Renal cortex interstitium (tissue), 11 donors: ENCODE results near the gene EID3. TPM values are rescaled to one million over a fixed set of nuclear protein-coding genes. Genes with fewer than 3 reads are reported as not detected.

Experiments used
- DNase-seq, 11 donors: peaks; one replicate each; pipeline ENCODE4 v3.0.0-alpha.2; 2013; ENCODE audit warnings: low read depth in 9 of 11, low spot score in 4 of 11; ENCODE audit errors: extremely low read depth in 1 of 11
- polyA plus RNA-seq, 3 donors: library from polyadenylated mRNA; unstranded; fragments of 120-200 nt; gene quantifications; one replicate each; pipeline ENCODE4 v1.2.1, GENCODE V29; 2013; ENCODE audit not compliant: insufficient read length in 3 of 3

Gene EID3
- polyA plus RNA-seq, 3 donors = 3.9 to 4.9 (median 4.1) TPM

GRCh38 chr12:104348283-104348993, 44.9 kb downstream of the EID3 start:
- no peak for DNase-seq

DNA sequence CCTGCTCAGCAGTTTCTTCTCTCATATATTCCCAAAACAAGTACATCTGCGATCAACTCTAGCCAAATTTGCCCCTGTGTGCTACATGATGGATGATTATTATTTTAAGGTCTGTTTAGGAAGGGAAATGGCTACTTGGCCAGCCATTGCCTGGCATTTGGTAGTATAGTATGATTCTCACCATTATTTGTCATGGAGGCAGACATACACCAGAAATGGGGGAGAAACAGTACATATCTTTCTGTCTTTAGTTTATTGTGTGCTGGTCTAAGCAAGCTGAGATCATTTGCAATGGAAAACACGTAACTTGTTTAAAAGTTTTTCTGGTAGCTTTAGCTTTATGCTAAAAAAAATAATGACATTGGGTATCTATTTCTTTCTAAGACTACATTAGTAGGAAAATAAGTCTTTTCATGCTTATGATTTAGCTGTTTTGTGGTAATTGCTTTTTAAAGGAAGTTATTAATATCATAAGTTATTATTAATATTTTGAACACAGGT, 45.5 kb downstream of the EID3 start:
- no peak for DNase-seq

GRCh38 chr12:104350211-104351056, 46.9 kb downstream of the EID3 start:
- DNase-seq = no peak

DNA sequence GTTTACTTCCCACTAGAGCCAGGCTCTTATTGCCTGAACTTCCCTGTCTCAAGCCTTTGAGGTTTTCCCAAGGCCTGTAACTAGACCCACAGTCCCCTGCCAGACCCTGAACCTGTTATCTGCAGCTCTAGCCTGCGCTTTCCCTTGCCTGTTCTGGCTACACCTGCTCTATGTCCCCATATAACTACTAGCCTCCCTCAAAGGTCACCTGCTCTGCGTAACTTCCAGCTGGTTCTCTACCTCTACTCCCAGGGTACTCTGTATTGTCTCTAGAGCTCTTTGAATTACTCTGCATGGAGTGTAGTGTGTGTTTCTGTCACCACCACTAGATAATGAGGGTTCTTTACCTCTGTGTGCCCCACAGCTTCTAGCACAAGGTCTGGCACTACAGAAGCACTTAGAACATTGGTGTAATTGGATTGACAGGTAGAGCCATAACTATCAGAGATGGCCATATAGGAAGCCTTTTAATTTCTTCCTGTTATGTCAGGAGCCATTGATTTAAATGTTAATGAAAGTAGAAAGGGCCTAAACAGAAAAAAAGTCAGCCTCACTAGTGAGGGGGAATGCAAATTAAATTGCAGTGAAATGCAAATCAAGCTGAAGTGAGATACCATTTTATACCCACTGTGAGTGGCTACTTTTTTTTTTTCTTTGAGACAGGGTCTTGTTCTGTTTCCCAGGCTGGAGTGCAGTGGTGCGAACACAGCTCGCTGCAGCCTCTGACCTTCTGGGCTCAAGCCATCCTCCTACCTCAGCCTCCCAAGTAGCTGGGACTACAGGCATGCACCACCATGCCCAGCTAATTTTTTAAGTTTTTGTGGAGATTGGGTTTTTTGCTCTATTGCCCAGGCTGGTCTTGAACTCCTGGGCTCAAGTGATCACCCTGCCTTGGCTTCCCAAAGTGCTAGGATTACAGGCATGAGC, 47.8 kb downstream of the EID3 start:
- no peak for DNase-seq

DNA sequence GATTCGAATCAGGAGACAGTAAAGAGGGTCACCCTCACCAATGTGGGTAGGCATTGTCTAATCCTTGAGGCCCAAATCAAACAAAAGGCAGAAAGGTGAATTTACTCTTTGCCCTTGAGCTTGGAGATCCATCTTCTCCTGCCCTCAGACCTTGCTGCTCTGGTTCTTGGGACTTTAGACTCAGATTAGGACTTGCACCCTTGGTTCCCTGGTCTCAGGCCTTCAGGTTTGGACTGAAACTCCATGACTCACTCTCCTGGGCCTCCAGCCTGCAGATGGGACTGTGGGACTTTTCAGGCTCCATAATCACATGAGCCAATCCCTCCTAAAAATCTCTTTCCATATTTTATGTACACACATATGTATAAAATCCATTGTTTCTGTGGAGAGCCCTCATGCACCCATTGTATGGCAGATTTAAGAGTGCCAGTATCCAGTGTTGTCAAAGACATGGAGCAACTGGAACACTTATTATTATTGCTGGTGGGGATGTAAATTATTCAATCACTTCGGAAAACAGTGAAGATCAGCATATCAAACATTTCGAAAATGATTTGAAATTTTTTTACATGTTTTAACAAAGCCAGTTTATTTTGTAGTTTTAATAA, 48.7 kb downstream of the EID3 start:
- no peak for DNase-seq

DNA sequence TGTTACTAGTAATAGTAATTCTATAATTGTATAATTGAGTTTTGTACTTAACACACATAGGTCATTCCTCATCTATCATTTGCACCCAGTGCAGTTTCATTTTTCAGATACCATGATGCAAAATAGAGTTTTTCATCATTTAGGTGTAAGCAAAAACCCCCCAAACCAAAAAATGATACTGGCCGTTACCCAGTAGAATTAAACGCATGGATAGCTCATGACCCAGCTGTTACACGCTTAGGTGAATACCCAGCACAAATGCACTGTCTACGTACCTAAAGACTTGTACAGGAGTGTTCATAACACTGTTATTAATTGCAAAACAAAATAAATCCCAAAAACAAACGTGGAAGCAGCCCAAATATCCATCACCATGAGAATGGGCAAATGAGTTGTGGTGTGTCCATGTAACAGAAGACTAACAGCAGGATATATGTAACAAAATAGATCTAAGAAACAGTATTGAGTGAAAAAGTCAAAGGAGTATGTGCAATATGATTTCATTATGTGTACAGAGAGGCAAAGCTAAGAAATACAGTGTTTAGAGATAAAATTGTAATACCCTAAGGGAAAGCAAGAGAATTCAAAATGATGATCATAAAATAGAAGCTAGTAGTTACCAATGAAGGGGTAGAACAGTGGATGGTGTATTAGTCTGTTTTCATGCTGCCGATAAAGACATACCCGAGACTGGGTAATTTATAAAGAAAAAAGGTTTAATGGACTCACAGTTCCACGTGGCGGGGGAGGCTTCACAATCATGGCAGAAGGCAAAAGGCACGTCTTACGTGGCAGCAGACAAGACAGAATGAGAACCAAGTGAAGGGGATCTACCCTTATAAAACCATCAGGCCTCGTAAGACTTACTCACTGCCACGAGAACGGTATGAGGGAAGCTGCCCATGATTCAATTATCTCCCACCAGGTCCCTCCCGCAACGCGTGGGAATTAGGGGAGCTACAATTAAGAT, 49.8 kb downstream of the EID3 start:
- no peak for DNase-seq

DNA sequence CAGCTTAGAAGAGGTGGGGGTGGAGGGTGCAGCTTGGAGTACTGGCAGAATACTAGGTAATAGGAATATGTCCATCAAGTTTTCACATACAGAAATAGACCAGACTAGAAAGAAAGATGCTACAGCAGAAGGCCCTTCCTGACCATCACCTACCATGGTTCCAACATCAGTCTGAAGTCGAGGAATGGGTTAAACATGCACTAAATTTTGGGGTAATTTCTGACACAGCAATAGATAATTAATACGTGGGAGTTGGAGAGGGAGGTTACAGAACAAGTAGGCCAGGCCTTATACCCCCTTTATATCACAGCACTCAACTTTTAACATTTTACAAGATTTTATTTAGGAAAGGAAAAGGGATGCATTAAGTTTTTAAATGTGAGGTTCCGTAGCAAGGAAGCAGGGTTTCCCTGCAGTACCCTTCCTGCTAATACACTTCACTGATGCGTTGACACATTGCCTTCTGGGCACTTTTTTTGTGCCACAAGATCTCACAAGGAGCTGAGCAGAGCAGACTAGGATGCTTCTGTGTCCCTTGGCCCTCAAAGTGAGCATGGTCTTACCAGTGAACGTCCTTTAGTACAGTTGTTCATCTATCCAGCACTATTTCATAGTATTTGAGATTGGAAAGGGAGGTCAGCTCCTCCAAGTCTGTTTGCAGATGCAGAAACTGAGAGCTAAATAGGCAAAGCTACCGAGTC, 50.8 kb downstream of the EID3 start:
- no peak for DNase-seq

Other genes starting within 250 kb of the EID3 start
- gene HCFC2, start 239.2 kb upstream of the EID3 start, polyA plus RNA-seq = 10 to 100 TPM; 14.8 to 19.0 (median 16.2) TPM
- 100 to 1,000 TPM in 1 of 3 donors, 10 to 100 TPM in 2; 82.2 to 118 (median 97.6) TPM for gene NFYB, start 165.5 kb upstream of the EID3 start, polyA plus RNA-seq
- gene TXNRD1, start 88.0 kb upstream of the EID3 start, polyA plus RNA-seq = 10 to 100 TPM; 50.2 to 69.5 (median 63.3) TPM
- 1 to 10 TPM; 7.0 to 8.0 (median 7.5) TPM for gene CHST11, start 153.2 kb downstream of the EID3 start, polyA plus RNA-seq